ENCODE measurements around the gene F5.

Gene F5

GRCh38 chr1:169475806-169476387, 110.4 kb downstream of the F5 start:
- no peak for DNase-seq (ENCODE audit: low read depth)

- DNase-seq (ENCODE audit: low read depth): no peak
Observed at GRCh38 chr1:169474302-169474995, 111.8 kb downstream of the F5 start.

- no peak for DNase-seq (ENCODE audit: low read depth)
Observed at GRCh38 chr1:169473347-169473746, 112.9 kb downstream of the F5 start.

GRCh38 chr1:169472738-169473137, 113.5 kb downstream of the F5 start:
- DNase-seq (ENCODE audit: low read depth): no peak

GRCh38 chr1:169468982-169469381, 117.3 kb downstream of the F5 start:
- DNase-seq (ENCODE audit: low read depth): no peak

GRCh38 chr1:169466259-169467230, 119.7 kb downstream of the F5 start:
- no peak for DNase-seq (ENCODE audit: low read depth)

GRCh38 chr1:169465281-169465680, 121.0 kb downstream of the F5 start:
- DNase-seq (ENCODE audit: low read depth): no peak

Data from activated T-helper 1 cell treated with Interleukin-2 at 50 U/mL for 16 hours (primary cell).